Stimulated activated CD4-positive, alpha-beta T cell treated with anti-CD3 and anti-CD28 coated beads, Interleukin-1b, Interleukin-23, amount 100 ng/mL, for 1 hour (primary cell): ENCODE data around the gene PCDHA7.
"Not testable (repeated sequence)": the region's sequence is repeated elsewhere in the genome, so short reads cannot be mapped to it uniquely, and the experiment has no call there.

ENCODE experiments used
- DNase-seq, 2 donors: peaks; one replicate each; pipeline ENCODE4 v3.0.0-alpha.2; 2020; ENCODE audit warnings: low read depth in 2 of 2

Gene PCDHA7

GRCh38 chr5:140857177-140857986, 23.3 kb downstream of the PCDHA7 start:
- DNase-seq: no peak

GRCh38 chr5:140857987-140858240, 23.8 kb downstream of the PCDHA7 start:
- no peak for DNase-seq

GRCh38 chr5:140862441-140863295, 28.6 kb downstream of the PCDHA7 start:
- DNase-seq: no peak

- DNase-seq: no peak
Measured at GRCh38 chr5:140868721-140869554, 34.9 kb downstream of the PCDHA7 start, which contains the start of gene PCDHA11. TSS of gene PCDHA11 (plus strand) at chr5:140868957. CDS start at chr5:140869104, 147 bp downstream.

- no peak for DNase-seq
Measured at GRCh38 chr5:140869555-140869886, 35.5 kb downstream of the PCDHA7 start.

- DNase-seq: no peak
Measured at GRCh38 chr5:140870221-140871201, 36.4 kb downstream of the PCDHA7 start.

GRCh38 chr5:140875085-140876065, 41.3 kb downstream of the PCDHA7 start, which contains the start of gene PCDHA12:
TSS of gene PCDHA12 (plus strand) at chr5:140875308. CDS start at chr5:140875473, 165 bp downstream.
- DNase-seq: no peak

- DNase-seq: not testable (repeated sequence)
Measured at GRCh38 chr5:140876541-140877261, 42.6 kb downstream of the PCDHA7 start.

- no peak for DNase-seq
Measured at GRCh38 chr5:140877262-140877581, 43.2 kb downstream of the PCDHA7 start.

- DNase-seq: no peak
Measured at GRCh38 chr5:140881889-140882590, 48.0 kb downstream of the PCDHA7 start, which contains the start of gene PCDHA13. TSS of gene PCDHA13 (plus strand) at chr5:140882124. CDS start at chr5:140882269, 145 bp downstream.

- no peak for DNase-seq
Measured at GRCh38 chr5:140882591-140882899, 48.5 kb downstream of the PCDHA7 start.

GRCh38 chr5:140883373-140883772, 49.3 kb downstream of the PCDHA7 start:
- no peak for DNase-seq

- DNase-seq: no peak
Measured at GRCh38 chr5:140883927-140884697, 50.0 kb downstream of the PCDHA7 start.
